ENCODE measurements around the gene WDFY4.

- TF ChIP-seq CTCF (conservative IDR thresholded peaks at IDR 0.05; ENCODE audit: low read depth, low read length): no peak
- TF ChIP-seq BHLHE40 (IDR thresholded peaks at IDR 0.05; ENCODE audit: low read depth, low read length): no peak
- no peak for TF ChIP-seq SMC3 (IDR thresholded peaks at IDR 0.05; ENCODE audit: low read depth, low read length)
- no peak for TF ChIP-seq RFX5 (IDR thresholded peaks at IDR 0.05; ENCODE audit: low read depth, low read length)
- TF ChIP-seq POLR2A (IDR thresholded peaks at IDR 0.05; ENCODE audit: low read depth, low read length): no peak
Observed at GRCh38 chr10:48903151-48903550, 218.5 kb downstream of the WDFY4 start.

Measured in IMR-90 (cell line).